ENCODE data around the gene CASTOR2. TPM values are rescaled to one million over a fixed set of nuclear protein-coding genes. Genes with fewer than 3 reads are reported as not detected.
"Not testable (repeated sequence)": the region's sequence is repeated elsewhere in the genome, so short reads cannot be mapped to it uniquely, and the experiment has no call there.

Gene CASTOR2
- total RNA-seq, 1 donor: 4.5 TPM

GRCh38 chr7:74971431-74971830 lies 6.9 kb downstream of the CASTOR2 start:
- not testable (repeated sequence) for H3K9me3 ChIP-seq (ENCODE audit: low read depth, low read length); H3K27me3 ChIP-seq (ENCODE audit: insufficient read depth, low read length); H3K4me3 ChIP-seq (ENCODE audit: low read length); H3K4me1 ChIP-seq (ENCODE audit: insufficient read depth, low read length)

DNA sequence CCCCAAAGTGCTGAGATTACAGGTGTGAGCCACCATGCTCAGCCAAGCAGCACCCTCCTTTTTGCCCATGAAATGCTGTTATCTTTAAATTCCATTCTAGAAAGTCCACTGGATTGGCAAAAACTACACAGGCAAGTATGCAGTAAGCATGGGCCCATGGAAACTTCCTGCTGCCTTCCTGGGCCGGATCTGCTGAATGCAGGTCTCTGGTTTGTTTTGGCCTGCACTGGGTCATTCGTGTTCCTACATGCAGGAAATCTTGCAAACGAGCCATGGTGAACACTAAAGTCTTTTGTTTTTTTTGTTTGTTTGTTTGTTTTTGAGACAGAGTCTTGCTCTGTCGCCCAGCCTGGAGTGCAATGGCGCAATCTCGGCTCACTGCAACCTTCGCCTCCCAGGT lies 7.9 kb downstream of the CASTOR2 start:
- not testable (repeated sequence) for H3K27me3 ChIP-seq (ENCODE audit: insufficient read depth, low read length)

DNA sequence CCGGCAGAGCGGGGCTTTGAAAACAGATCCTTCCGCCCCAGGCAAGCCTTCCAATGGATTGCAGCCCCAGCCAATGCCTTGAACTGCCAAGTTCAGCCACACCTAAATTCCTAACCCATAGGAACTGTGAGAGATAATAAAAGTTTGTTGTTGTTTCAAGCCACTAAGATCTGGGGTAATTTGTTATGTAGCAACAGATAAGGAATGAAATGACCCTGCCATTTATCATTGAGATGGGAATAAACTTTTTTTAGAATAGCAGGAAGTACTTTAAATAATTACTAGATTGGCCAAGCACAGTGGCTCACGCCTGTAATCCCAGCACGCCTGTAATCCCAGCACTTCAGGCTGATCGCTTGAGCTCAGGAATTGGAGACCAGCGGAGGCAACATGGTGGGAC lies 11.5 kb downstream of the CASTOR2 start:
- not testable (repeated sequence) for H3K27me3 ChIP-seq (ENCODE audit: insufficient read depth, low read length)

More for the DNA sequence above, 7.9 kb downstream of the CASTOR2 start:
- H3K9me3 ChIP-seq (ENCODE audit: low read depth, low read length); H3K4me3 ChIP-seq (ENCODE audit: low read length); H3K4me1 ChIP-seq (ENCODE audit: insufficient read depth, low read length): not testable (repeated sequence)

GRCh38 chr7:74977523-74977922 lies 13.0 kb downstream of the CASTOR2 start:
- H3K27me3 ChIP-seq (ENCODE audit: insufficient read depth, low read length); H3K9me3 ChIP-seq (ENCODE audit: low read depth, low read length); H3K4me1 ChIP-seq (ENCODE audit: insufficient read depth, low read length); H3K4me3 ChIP-seq (ENCODE audit: low read length): not testable (repeated sequence)

More for the DNA sequence above, 11.5 kb downstream of the CASTOR2 start:
- H3K4me1 ChIP-seq (ENCODE audit: insufficient read depth, low read length); H3K9me3 ChIP-seq (ENCODE audit: low read depth, low read length); H3K4me3 ChIP-seq (ENCODE audit: low read length): not testable (repeated sequence)

DNA sequence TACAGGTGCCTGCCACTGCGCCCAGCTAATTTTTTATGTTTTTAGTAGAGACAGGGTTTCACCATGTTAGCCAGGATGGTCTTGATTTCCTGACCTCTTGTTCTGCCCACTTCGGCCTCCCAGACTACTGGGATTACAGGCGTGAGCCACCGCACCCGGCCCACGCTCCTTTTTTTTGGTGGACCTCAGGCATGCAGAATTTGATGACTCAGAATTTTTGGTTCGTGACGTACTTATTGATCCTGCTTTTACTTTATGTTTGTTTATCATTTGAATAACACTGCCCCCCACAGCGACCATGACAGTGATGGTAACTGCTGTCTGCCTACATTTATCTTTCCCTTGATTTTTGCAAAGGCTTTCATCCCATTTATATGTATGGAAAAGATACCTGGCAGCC lies 23.9 kb downstream of the CASTOR2 start:
- not testable (repeated sequence) for H3K4me1 ChIP-seq (ENCODE audit: insufficient read depth, low read length); H3K9me3 ChIP-seq (ENCODE audit: low read depth, low read length); H3K4me3 ChIP-seq (ENCODE audit: low read length); H3K27me3 ChIP-seq (ENCODE audit: insufficient read depth, low read length)

DNA sequence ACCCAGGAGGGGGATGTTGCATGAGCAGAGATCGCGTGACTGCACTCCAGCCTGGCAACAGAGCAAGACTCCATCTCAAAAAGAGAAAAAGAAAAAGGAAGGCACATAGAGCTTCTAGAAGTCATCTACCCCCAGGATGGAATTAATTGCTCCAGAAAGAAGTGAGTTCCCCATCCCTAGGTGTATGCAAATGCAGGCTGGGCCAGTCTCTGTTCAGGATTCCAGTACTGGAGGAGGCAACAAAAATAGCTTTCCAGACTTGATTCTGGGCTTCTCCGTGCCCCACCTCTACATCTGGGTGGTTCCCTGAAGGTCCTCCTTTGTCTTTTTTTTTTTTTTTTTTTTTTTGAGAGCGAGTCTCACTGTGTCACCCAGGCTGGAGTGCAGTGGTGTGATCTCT lies 28.6 kb downstream of the CASTOR2 start:
- no peaks in the 10 kb centered on the region for H3K9me3 ChIP-seq (ENCODE audit: low read depth, low read length)
- H3K4me1 ChIP-seq (ENCODE audit: insufficient read depth, low read length): no peaks in the 10 kb centered on the region
- no peak overlapping the region for H3K4me3 ChIP-seq (ENCODE audit: low read length)
- no peaks in the 10 kb centered on the region for H3K27me3 ChIP-seq (ENCODE audit: insufficient read depth, low read length)

DNA sequence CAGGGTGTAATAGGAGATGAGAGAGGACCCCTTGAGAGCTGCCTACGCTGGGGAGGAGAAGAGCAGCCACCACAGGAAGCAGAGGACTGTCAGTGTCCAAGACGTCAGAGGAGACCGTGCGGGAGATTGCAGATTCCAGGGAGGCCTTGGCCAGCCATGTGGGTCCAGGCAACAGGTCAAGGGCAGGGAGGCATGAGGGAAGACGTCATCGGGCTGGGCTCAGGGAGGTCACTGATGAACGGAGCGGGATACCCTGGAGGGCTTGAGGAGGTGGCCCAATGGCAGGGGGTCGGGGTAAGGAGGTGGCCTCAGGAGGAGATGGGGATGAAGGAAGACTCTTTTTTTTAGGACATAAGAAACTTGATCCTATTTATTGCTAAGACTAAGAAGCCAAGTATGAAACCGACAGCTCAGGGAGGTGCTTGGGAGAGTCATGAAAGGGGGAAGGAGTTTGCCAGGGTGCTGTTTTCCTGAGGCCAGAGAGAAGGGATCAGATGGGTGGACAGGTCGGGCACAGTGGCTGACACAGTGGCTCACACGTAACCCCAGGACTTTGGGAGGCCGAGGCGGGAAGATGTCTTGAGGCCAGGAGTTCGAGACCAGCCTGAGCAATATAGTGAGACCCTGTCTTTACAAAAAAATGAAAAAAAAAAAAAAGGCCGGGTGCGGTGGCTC lies 30.5 kb downstream of the CASTOR2 start:
- not testable (repeated sequence) for H3K4me3 ChIP-seq (ENCODE audit: low read length); H3K9me3 ChIP-seq (ENCODE audit: low read depth, low read length); H3K4me1 ChIP-seq (ENCODE audit: insufficient read depth, low read length); H3K27me3 ChIP-seq (ENCODE audit: insufficient read depth, low read length)

DNA sequence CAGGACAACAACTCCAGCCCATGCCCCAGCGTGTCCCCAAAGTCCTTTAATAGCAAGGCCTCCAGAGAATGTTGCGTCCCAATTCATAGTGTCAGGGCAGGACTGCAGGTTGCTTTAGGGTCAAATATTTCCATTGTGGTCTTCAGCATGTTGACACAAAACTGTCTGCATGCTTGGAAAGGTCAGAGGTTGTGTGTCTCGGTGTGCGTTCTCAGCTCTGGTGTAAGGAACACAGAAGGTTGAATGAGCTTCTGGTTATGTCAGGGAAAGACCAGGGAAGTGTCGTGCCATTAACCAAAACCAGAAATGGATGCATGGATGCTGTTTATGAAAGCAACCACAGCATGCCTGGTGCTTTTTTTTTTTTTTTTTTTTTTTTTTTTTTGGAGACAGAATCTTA lies 31.9 kb downstream of the CASTOR2 start:
- not testable (repeated sequence) for H3K4me3 ChIP-seq (ENCODE audit: low read length); H3K9me3 ChIP-seq (ENCODE audit: low read depth, low read length); H3K4me1 ChIP-seq (ENCODE audit: insufficient read depth, low read length); H3K27me3 ChIP-seq (ENCODE audit: insufficient read depth, low read length)

- H3K27me3 ChIP-seq (ENCODE audit: insufficient read depth, low read length); H3K4me1 ChIP-seq (ENCODE audit: insufficient read depth, low read length); H3K9me3 ChIP-seq (ENCODE audit: low read depth, low read length); H3K4me3 ChIP-seq (ENCODE audit: low read length): not testable (repeated sequence)
These were observed 33.3 kb downstream of the CASTOR2 start for GRCh38 chr7:74997811-74998210.

DNA sequence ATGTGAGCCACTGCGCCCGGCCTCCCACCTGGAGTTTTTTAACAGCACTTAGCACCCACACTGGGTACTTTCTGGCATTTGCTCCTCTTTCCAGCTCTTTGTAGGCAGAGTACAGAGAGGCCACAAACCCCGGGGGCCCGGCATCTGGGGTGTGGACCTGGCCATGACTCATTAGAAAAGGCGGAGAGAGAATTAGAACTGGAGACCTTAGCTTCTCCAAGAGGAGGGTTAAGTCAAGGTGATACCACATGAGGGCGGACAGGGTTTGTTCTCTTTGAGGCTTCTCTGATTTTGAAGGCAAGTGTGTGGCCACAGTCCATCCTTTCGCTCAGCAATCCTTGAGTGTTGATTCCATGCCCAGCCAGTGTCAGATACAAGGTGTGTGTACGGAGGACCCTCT lies 36.9 kb downstream of the CASTOR2 start:
- H3K4me1 ChIP-seq (ENCODE audit: insufficient read depth, low read length); H3K9me3 ChIP-seq (ENCODE audit: low read depth, low read length); H3K27me3 ChIP-seq (ENCODE audit: insufficient read depth, low read length); H3K4me3 ChIP-seq (ENCODE audit: low read length): not testable (repeated sequence)

GRCh38 chr7:75010036-75010435 lies 45.5 kb downstream of the CASTOR2 start:
- Histone ChIP-seq H3K27me3 (ENCODE audit: insufficient read depth, low read length) (no peaks in the 10 kb centered on the region), H3K9me3 (ENCODE audit: low read depth, low read length) (no peaks in the 10 kb centered on the region), H3K4me1 (ENCODE audit: insufficient read depth, low read length) (no peaks in the 10 kb centered on the region), H3K4me3 (ENCODE audit: low read length) (no peak overlapping the region)

DNA sequence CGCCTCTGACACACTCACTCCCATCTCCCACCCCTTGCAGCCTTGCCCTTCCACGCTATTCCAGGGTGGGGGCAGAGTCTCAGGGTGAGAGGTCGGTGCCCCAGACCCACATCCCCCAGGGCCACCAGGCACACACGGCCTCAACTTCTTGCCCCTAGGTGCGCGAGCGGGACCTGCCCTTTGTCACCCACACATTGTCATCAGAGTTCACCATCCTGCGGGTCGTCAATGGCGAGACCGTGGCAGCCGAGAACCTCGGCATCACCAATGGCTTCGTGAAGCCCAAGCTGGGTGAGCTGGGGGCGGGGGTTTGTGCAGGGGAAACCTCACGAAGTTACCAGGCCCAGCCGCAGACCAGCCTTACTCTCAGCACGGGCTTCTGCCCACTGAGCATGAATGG lies 53.3 kb downstream of the CASTOR2 start:
- H3K27me3 ChIP-seq (ENCODE audit: insufficient read depth, low read length): no peaks in the 10 kb centered on the region
- no peaks in the 10 kb centered on the region for H3K4me1 ChIP-seq (ENCODE audit: insufficient read depth, low read length)
- no peaks in the 10 kb centered on the region for H3K9me3 ChIP-seq (ENCODE audit: low read depth, low read length)

GRCh38 chr7:75018570-75019364 lies 54.3 kb downstream of the CASTOR2 start:
- Histone ChIP-seq H3K4me3 (ENCODE audit: low read length) (no peak overlapping the region), H3K9me3 (ENCODE audit: low read depth, low read length) (no peaks in the 10 kb centered on the region), H3K4me1 (ENCODE audit: insufficient read depth, low read length) (no peaks in the 10 kb centered on the region), H3K27me3 (ENCODE audit: insufficient read depth, low read length) (no peaks in the 10 kb centered on the region)

More for the DNA sequence above, 53.3 kb downstream of the CASTOR2 start:
- no peak overlapping the region for H3K4me3 ChIP-seq (ENCODE audit: low read length)

DNA sequence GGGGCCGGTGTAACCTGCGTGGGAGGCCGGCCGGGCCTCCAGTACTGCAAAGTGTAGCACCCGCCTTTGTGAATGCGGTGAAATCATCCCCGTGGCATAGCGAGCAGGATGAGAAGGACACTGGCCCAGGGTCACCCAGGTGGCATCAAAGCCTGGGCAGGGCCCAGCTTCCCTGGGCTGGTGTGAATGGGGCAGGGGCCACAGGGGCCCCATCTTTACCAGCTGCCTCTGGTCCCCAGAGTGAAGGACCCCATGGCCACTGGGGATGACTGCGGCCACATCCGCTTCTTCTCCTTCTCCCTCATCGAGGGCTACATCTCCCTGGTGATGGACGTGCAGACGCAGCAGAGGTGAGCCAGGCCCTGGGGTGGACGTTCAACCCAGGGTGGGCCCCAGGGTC lies 55.3 kb downstream of the CASTOR2 start:
- H3K4me3 ChIP-seq (ENCODE audit: low read length): no peak overlapping the region
- no peaks in the 10 kb centered on the region for H3K9me3 ChIP-seq (ENCODE audit: low read depth, low read length)
- no peaks in the 10 kb centered on the region for H3K27me3 ChIP-seq (ENCODE audit: insufficient read depth, low read length)
- H3K4me1 ChIP-seq (ENCODE audit: insufficient read depth, low read length): no peaks in the 10 kb centered on the region

- Histone ChIP-seq H3K4me3 (ENCODE audit: low read length) (no peak overlapping the region), H3K4me1 (ENCODE audit: insufficient read depth, low read length) (no peaks in the 10 kb centered on the region), H3K27me3 (ENCODE audit: insufficient read depth, low read length) (no peaks in the 10 kb centered on the region), H3K9me3 (ENCODE audit: low read depth, low read length) (no peaks in the 10 kb centered on the region)
These were observed 60.4 kb downstream of the CASTOR2 start for GRCh38 chr7:75024922-75025321.

DNA sequence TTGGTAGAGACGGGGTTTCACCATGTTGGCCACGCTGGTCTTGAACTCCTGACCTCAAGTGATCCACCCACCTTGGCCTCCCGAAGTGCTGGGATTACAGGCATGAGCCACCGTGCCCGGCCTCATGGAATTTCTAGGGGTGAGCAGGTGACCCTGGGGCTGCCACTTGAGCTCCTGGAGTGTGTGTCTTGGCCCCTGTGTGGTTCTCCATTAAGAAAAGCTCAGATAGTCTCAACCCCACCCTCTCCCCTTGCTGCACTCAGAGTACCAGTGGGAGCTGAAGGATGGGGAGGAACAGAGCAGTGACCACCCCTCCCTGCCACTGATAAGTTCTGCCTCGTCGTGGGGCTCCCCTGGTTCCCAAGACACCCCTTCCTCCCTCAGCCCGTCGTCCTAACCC lies 63.8 kb downstream of the CASTOR2 start:
- no peaks in the 10 kb centered on the region for H3K9me3 ChIP-seq (ENCODE audit: low read depth, low read length)
- H3K4me3 ChIP-seq (ENCODE audit: low read length): no peak overlapping the region
- H3K27me3 ChIP-seq (ENCODE audit: insufficient read depth, low read length): no peaks in the 10 kb centered on the region
- H3K4me1 ChIP-seq (ENCODE audit: insufficient read depth, low read length): no peaks in the 10 kb centered on the region
